CD4-positive, alpha-beta T cell treated with Interleukin-21 for 1 hour (primary cell): ENCODE results near the gene ESPN.

Source experiments
- DNase-seq: peaks from one replicate; pipeline ENCODE4 v3.0.0-alpha.2; 2020

The ESPN gene

DNA sequence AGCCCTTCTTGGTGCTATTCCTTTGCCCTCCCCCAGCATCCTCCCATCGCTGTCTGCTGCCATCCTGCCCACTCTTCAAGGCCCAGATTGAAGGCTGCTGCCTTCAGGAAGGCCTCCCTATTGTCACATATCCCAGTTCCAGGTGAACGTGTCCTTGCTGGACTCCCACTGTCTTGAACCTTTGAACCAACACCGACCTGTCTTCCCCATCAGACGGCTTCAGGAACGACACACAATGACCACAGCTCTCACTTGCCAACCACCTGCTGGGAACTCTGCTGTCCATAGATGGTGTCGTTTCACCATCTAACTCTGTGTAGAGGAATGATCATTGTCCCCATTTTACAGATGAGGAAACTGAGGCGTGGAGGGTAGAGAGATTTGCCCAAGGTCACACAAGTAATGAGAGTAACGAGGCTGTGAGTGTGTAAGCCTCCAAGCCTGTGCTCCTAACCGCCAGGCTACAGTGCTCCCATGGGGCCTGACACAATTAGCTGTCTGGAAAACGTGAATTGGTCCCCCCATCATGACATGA lies 76.8 kb downstream of the ESPN start:
- no peak for DNase-seq

DNA sequence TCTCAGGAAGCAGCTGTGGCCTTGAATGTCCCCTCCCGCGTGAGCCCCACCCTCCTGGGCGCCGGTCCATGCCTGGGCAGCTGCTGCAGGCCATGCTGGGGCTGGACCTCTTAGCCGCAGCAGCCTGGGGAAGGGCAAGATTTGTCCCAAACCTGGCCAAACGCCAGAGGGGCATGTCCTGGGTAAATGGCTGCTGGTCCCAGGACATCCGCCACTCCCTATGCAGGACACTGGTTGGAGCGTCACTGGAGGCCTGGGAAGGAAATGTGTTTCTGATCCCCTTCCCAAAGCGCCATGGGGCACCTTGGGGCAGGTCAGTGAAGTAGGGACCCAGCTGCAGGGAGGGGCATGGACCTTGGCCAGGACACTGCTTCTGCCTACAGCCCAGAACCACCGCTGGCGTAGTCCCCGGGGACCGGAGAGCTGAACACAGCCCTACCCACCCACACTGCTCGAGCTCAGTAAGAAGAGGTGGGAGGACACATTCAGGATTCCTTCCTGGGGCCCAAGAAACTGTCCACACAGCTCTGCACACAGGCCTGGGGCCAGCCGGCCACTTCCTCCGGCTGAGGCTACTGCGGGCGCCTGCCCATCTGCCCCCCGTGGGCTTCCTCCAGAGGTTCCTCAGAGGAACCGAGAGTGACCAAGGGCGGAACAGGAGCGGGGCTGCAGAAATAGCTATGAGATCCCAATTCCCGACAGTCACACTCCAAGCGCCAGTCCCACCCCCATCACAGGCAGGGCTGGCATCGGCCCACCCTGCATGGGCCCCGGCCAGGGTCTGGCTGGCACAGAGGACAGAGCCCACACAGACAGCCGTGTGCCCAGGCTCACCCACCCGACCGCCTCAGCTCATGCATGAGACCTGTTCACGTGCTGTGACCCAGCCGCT lies 77.7 kb downstream of the ESPN start:
- DNase-seq = no peak

DNA sequence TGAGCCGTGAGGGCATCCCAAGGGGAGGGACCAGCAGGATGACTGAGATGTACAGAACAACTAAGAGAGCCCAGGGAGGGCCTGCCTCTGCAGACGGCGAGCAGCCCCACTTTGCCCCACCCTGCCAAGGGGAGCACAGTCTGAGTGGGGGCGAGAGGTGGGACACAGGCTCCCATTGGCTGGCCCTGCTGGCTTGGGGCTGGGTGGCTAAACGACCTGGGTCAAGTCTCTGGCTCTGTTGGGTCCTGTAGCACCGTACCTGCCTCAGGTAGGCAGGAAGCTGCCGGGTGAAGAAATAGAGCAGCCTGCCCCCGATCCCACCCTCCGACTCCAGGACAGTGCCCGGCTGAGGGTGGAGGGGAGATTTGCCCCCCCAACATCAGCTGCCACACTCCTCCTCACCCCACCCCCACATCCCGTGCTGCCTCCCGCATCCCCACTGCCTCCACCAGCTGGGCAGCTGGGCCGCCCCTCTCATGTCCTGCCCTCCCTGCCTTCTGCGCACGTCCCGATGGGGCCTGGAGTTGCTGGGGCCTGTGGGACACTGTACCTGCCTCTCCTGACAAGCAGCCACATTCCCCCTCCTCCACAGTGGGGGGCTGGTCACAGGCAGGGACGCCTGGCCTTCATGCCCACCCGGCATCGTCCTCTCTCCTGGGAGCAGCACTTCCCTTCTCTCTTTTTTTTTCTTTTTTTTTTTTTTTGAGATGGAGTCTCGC lies 79.5 kb downstream of the ESPN start:
- DNase-seq = no peak

DNA sequence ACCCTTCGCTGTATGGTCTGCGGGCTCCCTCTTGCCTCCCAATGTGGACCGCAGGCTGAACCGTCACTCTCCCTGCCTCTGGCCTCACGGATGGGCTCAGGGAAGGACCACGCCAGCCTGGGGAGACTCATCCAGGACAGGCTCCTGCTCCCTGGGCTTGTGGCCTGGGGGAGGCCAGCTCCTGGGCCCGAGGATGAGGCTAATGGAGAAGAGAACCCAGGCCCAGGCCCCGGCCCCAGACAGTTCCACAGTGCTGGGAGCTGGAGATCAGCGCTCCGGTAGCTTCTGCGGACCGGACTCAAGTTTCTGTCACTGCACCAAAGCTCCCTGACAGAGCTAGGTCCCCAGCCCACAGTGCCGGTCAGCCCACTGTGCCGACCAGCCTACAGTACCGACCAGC lies 80.3 kb downstream of the ESPN start:
- no peak for DNase-seq

DNA sequence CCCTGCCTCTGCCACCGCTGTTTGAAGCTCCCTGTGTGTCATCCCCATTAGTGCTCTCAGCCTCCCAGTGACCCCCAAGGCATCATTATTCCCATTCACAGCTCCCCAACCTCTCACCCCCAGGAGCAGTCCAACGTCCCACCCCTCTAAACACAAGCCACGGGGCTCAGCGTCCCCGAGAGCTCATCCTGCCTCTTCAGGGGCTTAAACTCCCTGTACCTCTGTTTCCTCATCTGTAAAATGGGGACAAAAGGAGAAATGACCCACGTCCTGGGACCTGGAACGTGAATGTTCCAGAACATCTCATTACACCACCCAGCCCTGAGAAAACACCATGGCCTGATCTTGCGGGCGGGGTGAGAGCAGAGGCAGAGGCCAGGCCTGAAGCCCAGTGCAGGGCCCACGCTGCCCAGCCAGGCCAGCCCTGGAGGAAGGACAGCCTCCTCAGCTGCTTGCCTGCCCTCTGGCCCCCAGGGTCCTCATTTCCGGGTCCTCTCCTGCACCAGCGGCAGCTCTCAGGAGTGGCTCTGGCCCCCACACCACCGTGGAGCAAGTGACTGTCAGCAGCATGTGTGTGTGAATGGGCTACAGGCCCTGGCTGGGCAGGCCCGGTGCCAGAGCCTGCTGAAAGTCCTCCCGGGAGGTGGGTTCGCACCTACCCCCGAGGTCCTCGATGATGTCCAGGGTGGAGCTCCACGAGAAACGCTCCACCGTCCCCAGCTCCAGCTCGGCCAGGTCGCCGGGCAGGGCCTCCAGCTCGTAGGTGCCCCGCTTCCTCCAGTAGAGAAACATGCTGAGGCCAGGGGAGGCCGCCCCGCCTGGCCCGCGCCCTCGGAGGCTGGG lies 81.0 kb downstream of the ESPN start:
- no peak for DNase-seq

DNA sequence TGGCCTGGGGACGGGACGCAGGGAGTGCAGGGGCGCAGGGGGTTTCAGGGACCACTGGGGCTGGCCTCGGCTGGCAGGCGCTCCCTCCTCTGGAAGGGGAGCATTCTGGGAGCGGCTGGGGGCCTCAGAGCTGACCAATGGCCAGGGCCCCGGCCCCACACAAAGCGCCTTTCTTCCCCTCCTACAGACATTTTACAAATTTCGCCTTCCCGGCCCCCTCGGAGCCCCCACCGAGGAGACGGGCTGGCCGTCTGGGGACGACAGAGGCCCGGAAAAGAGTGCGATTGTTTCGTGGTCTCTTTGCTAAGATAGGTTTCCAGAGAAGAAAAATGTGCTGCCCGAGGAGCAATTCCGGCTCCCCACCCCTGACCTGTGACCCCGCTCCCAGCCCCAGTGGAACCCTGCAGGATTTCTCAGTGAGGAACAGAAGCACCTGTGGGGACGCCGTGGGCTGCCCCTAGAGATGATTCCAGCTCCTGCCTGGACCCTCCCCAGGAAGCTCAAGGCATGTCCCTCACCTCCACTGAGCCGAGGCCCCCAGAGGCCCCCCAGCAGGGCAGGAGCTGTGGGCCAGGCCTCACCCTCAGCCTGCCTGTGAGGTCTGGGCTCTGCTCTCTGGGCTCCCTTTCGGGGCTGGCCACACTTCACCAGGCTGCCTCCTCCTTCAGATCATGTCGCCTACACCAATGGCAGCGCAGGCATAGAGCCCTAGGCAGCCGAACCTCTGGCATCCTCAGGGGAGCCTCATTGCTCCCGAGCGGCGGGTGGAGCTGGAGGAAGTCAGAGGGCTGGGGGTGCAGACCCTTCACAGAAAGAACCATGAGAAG lies 81.8 kb downstream of the ESPN start:
- DNase-seq = no peak

DNA sequence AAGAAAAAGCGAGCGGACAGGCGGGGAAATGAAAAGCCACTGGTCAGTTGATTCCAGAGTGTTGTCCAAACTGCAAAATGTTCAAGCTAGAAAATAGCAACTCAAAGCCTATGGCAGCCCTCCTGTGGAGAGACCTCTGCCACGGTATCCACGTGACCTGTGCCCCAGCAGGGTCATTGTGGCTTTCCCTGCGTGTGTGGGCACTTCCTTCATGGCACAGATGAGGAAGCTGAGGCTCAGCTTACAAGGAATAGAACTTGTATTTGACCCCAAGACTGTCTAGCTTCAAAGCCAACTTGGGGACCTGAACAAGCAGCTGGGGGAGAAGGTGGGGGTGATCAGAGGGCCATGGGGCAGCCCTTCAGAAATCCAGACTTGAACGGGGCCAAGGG lies 82.5 kb downstream of the ESPN start:
- DNase-seq = no peak

DNA sequence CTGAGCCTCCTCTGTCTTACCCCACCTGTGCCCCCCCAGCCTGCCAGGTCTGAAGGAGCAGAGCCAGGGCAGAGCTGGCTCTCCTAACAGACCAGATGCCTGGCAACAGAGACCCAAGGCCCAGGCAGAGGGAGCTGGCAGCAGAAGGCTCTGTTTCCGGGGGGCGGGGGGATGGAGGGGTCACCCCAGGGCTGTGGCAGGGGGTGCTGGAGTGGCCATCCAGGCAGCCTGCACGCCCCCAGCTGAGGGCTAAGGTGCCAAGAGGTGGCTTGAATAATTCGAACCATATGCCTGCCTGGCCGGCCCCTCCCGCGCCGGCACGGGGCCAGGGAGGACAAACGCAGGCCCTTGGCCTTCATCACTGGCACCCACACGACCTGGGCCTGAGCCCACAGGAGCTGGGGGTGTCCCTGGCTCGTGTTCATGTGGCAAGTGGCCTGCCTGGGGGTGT lies 82.9 kb downstream of the ESPN start:
- no peak for DNase-seq

DNA sequence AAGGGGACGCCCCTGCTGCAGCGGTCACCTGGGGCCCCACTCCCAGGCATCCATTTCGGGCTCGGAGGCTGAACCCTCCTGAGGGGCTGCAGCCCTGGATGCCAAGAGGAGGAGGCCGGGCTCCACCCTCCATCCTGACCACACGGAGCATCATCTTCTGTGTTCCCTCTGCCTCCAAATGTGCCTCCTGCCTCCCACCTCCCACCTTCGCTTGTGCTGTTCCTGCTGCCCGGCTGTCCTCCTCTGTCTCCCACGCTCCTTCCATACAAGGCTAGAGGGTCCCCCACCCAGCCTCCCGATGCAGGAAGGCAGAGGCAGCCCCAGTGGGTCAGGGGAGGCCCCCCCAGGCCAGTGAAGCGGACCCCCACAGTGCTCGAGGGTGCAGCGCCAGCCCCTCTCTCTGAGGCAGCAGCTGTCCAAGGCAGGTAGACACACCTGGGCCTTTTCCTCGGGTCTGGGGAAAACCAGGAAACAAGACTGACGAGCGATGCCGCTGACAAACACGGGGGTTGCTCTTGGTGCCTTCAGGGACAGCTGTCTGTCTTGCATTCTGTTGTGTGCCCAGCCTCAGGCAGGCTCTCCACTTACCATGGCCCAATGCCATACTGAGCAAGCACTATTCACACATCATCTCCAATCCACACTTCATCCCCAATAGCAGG lies 83.7 kb downstream of the ESPN start:
- no peak for DNase-seq

DNA sequence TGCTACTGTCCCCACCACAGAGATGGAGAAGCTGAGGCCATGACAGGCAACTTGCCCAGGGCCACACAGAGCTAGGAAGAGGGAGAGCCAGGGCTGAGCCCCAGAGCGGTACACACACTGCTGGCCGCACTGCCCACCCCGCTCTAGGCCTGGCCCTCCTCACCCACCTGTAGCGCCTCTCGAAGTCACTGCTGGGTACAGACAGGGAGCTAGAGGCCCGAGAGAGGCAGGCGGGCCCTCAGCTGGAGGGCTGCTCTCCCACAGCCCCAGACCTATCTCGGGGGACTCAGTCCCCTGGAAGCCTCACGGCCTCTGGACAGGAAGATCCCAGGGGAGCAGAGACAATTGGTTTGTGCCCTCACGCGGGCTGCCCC lies 84.2 kb downstream of the ESPN start:
- no peak for DNase-seq

DNA sequence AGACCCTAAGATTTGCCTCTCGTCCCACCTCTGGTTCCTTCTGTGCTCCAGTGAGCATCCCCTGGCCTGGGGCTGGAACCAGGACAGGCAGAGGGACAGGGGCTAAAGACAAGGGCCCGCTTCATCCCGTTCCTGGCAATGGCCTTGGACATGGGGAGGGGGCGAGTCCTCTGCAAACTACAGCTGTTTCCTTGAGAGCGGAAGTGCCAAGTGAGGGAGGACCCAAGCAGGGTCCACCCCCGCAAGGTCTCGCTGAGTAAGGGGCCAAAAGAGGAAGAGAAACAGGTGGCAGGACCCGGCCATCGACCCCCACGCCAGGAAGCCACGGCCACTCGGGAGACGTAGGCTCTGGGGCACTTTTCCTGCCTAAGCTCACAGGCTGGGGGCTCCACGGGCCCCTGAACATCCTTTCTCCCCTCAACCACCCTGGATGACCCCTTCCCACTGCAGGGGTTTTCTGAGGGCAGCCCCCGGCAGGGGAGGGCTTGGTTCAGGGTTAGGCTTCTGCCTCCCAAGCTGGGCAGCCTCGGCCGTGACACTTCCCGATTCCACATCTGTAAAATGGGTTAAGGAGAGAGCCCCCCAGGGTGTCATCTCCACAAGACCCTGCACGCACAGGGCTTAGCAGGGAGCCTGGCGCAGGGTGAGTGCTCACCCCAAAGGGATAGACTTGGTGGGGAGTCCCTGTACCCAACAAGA lies 84.8 kb downstream of the ESPN start:
- no peak for DNase-seq

DNA sequence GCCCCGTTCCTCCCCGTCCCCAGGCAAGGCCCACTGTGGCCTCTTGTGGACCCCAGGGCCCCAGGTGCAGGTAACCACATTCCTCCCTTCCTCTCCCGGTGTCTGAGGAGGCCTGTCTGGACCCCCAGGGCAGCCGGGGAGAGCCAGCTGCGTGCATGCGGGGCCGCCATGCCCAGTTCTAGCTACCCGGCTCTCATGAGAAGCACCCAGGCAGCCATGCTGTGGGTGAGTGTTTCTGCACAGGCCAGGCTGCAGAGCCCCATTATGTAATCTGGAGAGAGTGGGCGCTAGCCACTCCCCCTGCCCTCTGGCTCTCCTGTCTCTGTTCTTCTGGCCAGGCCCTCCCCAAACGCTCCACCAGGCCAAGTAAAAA lies 85.3 kb downstream of the ESPN start:
- no peak for DNase-seq

DNA sequence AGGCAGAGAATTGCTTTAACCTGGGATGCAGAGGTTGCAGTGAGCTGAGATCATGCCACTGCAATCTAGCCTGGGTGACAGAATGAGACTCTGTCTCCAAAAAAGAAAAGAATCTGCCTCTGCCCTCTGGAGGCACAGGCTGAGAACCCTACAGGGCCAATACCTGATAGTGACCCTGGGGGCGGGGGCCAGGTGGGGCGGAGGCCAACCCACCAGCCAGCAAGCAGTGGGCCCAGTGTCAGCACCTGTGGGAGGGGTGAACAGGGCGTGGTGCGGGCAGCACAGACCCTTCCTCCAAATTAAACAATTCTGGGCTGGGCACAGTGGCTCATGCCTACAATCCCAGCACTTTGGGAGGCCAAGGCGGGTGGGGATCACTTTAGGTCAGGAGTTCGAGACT lies 85.9 kb downstream of the ESPN start:
- no peak for DNase-seq
